ENCODE results near the gene EDA. TPM values are rescaled to one million over a fixed set of nuclear protein-coding genes. Genes with fewer than 3 reads are reported as not detected.
A peak's percentile ranks its signal among the peaks of the same experiment; 100 is the strongest.

The EDA gene
- total RNA-seq (0.76 TPM), polyA plus RNA-seq (1.5 TPM)
- long read RNA-seq, donor 1, result 0 reads
- long read RNA-seq, donor 2, full-length matches to known transcripts, result 1 of 1 reads
- long read RNA-seq, donor 2, partial matches to known transcripts, result 0 of 1 reads
- long read RNA-seq, donor 2, other reads (novel, unspliced or antisense), result 0 of 1 reads
- long read RNA-seq, donor 3, partial matches to known transcripts, result 0 of 1 reads
- long read RNA-seq, donor 3, other reads (novel, unspliced or antisense), result 0 of 1 reads
- long read RNA-seq, donor 4, partial matches to known transcripts, result 0 of 1 reads
- long read RNA-seq, donor 4, other reads (novel, unspliced or antisense), result 0 of 1 reads
- long read RNA-seq, donor 5, partial matches to known transcripts, result 0 of 1 reads
- long read RNA-seq, donor 5, other reads (novel, unspliced or antisense), result 0 of 1 reads
- long read RNA-seq, donor 6, result 0 reads
- long read RNA-seq, donor 7, result 0 reads
- long read RNA-seq, donor 8, result 0 reads
- long read RNA-seq, donor 9, full-length matches to known transcripts, result 1 of 1 reads
- long read RNA-seq, donor 9, partial matches to known transcripts, result 0 of 1 reads
- long read RNA-seq, donor 9, other reads (novel, unspliced or antisense), result 0 of 1 reads
- long read RNA-seq, donor 10, result 0 reads

- peak within 1 kb of the TSS in 1 of 2 donors; percentile 5 for H3K27ac ChIP-seq (ENCODE audit: low read depth in 1 of 2, low read length in 1 of 2)
- peak in 6 of 9 donors; percentile 2 to 39 (median 8) for DNase-seq (ENCODE audit: low read depth in 6 of 9, low spot score in 9 of 9)
- H3K4me1 ChIP-seq (ENCODE audit: control insufficient read depth in 2 of 2, insufficient read depth in 2 of 2, low read length in 2 of 2), result no peaks in the 10 kb centered on the region
- peaks cover 0 to 3% of the 10 kb centered on the region in 2 donors for H3K9me3 ChIP-seq (ENCODE audit: control insufficient read depth in 2 of 2, insufficient read depth in 1 of 2, low read length in 1 of 2)
- peaks cover 6 to 22% of the 10 kb centered on the region in 2 donors for H3K27me3 ChIP-seq (ENCODE audit: control insufficient read depth in 2 of 2, insufficient read depth in 1 of 2, low read length in 1 of 2)
- 1% methylated on average over 47 of the region's 56 CpGs for WGBS
- H3K36me3 ChIP-seq (ENCODE audit: control insufficient read depth in 2 of 2, insufficient read depth in 2 of 2, low read length in 1 of 2), result no peaks in the 10 kb centered on the region
- H3K4me3 ChIP-seq (ENCODE audit: low read length in 2 of 2), result peak within 1 kb of the TSS in 1 of 2 donors; percentile 18
Measured at GRCh38 chrX:69615779-69616456, at the start of gene EDA. Gene EDA, plus strand, starts transcription at chrX:69616113.

GRCh38 chrX:69568828-69569227 lies 47.1 kb upstream of the EDA start:
- no peak for DNase-seq (ENCODE audit: low read depth in 6 of 9, low spot score in 9 of 9)
- WGBS, result 96% methylated on average over 3 of the region's 3 CpGs
- no peaks in the 10 kb centered on the region for H3K9me3 ChIP-seq (ENCODE audit: control insufficient read depth in 2 of 2, insufficient read depth in 1 of 2, low read length in 1 of 2)

DNA sequence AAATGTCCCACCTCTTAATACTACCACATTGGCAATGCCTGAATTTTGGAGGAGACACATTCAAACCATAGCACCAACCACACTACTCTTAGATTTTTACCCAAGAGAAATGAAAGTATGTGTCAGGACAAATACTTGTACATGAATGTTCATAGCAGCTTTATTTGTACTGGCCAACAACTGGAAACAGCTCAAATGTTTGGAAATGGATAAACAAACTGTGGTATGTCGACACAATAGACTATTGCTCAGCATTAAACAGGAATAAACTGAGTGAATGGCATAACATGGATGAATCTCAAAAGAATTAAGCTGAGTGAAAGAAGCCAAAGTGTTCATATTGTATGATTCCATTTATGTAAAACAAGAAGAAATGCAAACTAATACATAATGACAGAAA lies 18.5 kb upstream of the EDA start:
- no peaks in the 10 kb centered on the region for H3K9me3 ChIP-seq (ENCODE audit: control insufficient read depth in 2 of 2, insufficient read depth in 1 of 2, low read length in 1 of 2)

More at GRCh38 chrX:69568828-69569227, 47.1 kb upstream of the EDA start:
- Histone ChIP-seq H3K36me3 (ENCODE audit: control insufficient read depth in 2 of 2, insufficient read depth in 2 of 2, low read length in 1 of 2) (no peaks in the 10 kb centered on the region), H3K27me3 (ENCODE audit: control insufficient read depth in 2 of 2, insufficient read depth in 1 of 2, low read length in 1 of 2) (no peaks in the 10 kb centered on the region), H3K4me1 (ENCODE audit: control insufficient read depth in 2 of 2, insufficient read depth in 2 of 2, low read length in 2 of 2) (no peaks in the 10 kb centered on the region), H3K4me3 (ENCODE audit: low read length in 2 of 2) (no peak overlapping the region), H3K27ac (ENCODE audit: low read depth in 1 of 2, low read length in 1 of 2) (no peak overlapping the region)

GRCh38 chrX:69600182-69600581 lies 15.7 kb upstream of the EDA start:
- WGBS, result 90% methylated on average over 3 of the region's 3 CpGs

More for the DNA sequence above, 18.5 kb upstream of the EDA start:
- 85% methylated on average over 1 of the region's 1 CpG for WGBS
- H3K27ac ChIP-seq (ENCODE audit: low read depth in 1 of 2, low read length in 1 of 2), result no peak overlapping the region
- H3K4me3 ChIP-seq (ENCODE audit: low read length in 2 of 2), result no peak overlapping the region
- no peaks in the 10 kb centered on the region for H3K36me3 ChIP-seq (ENCODE audit: control insufficient read depth in 2 of 2, insufficient read depth in 2 of 2, low read length in 1 of 2)
- no peak for DNase-seq (ENCODE audit: low read depth in 6 of 9, low spot score in 9 of 9)
- H3K4me1 ChIP-seq (ENCODE audit: control insufficient read depth in 2 of 2, insufficient read depth in 2 of 2, low read length in 2 of 2), result no peaks in the 10 kb centered on the region
- no peaks in the 10 kb centered on the region for H3K27me3 ChIP-seq (ENCODE audit: control insufficient read depth in 2 of 2, insufficient read depth in 1 of 2, low read length in 1 of 2)

GRCh38 chrX:69603566-69604194 lies 12.2 kb upstream of the EDA start:
- Histone ChIP-seq H3K27me3 (ENCODE audit: control insufficient read depth in 2 of 2, insufficient read depth in 1 of 2, low read length in 1 of 2) (no peaks in the 10 kb centered on the region), H3K4me1 (ENCODE audit: control insufficient read depth in 2 of 2, insufficient read depth in 2 of 2, low read length in 2 of 2) (no peaks in the 10 kb centered on the region), H3K9me3 (ENCODE audit: control insufficient read depth in 2 of 2, insufficient read depth in 1 of 2, low read length in 1 of 2) (no peaks in the 10 kb centered on the region), H3K27ac (ENCODE audit: low read depth in 1 of 2, low read length in 1 of 2) (no peak overlapping the region), H3K4me3 (ENCODE audit: low read length in 2 of 2) (no peak overlapping the region), H3K36me3 (ENCODE audit: control insufficient read depth in 2 of 2, insufficient read depth in 2 of 2, low read length in 1 of 2) (no peaks in the 10 kb centered on the region)
- DNase-seq (ENCODE audit: low read depth in 6 of 9, low spot score in 9 of 9), result no peak
- 94% methylated on average over 3 of the region's 3 CpGs for WGBS

More at GRCh38 chrX:69600182-69600581, 15.7 kb upstream of the EDA start:
- no peak for DNase-seq (ENCODE audit: low read depth in 6 of 9, low spot score in 9 of 9)
- no peak overlapping the region for H3K27ac ChIP-seq (ENCODE audit: low read depth in 1 of 2, low read length in 1 of 2)
- H3K4me3 ChIP-seq (ENCODE audit: low read length in 2 of 2), result no peak overlapping the region
- H3K36me3 ChIP-seq (ENCODE audit: control insufficient read depth in 2 of 2, insufficient read depth in 2 of 2, low read length in 1 of 2), result no peaks in the 10 kb centered on the region
- no peaks in the 10 kb centered on the region for H3K9me3 ChIP-seq (ENCODE audit: control insufficient read depth in 2 of 2, insufficient read depth in 1 of 2, low read length in 1 of 2)
- H3K4me1 ChIP-seq (ENCODE audit: control insufficient read depth in 2 of 2, insufficient read depth in 2 of 2, low read length in 2 of 2), result no peaks in the 10 kb centered on the region
- no peaks in the 10 kb centered on the region for H3K27me3 ChIP-seq (ENCODE audit: control insufficient read depth in 2 of 2, insufficient read depth in 1 of 2, low read length in 1 of 2)

DNA sequence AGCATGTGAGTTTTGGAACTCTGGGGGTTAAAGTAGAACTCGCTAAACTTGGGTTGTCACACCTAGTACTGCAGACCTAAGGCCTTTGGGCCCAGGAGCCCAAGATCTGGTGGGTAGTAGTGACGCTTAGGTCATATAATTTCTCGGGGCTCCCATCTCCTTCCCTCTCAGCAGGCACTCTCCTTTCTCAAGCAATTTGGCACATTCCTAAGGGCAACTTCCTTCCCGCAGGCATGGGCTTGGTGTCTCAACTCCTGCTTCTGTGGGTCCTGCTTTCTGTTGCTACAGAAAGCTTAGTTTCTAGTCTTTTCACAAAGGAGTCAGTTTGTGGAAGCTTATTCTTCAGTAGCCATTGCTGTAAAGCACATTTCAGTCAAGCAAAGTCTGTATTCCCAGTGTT lies 10.4 kb upstream of the EDA start:
- H3K36me3 ChIP-seq (ENCODE audit: control insufficient read depth in 2 of 2, insufficient read depth in 2 of 2, low read length in 1 of 2), result no peaks in the 10 kb centered on the region
- no peaks in the 10 kb centered on the region for H3K4me1 ChIP-seq (ENCODE audit: control insufficient read depth in 2 of 2, insufficient read depth in 2 of 2, low read length in 2 of 2)
- H3K4me3 ChIP-seq (ENCODE audit: low read length in 2 of 2), result no peak overlapping the region
- H3K27me3 ChIP-seq (ENCODE audit: control insufficient read depth in 2 of 2, insufficient read depth in 1 of 2, low read length in 1 of 2), result no peaks in the 10 kb centered on the region
- no peaks in the 10 kb centered on the region for H3K9me3 ChIP-seq (ENCODE audit: control insufficient read depth in 2 of 2, insufficient read depth in 1 of 2, low read length in 1 of 2)
- no peak overlapping the region for H3K27ac ChIP-seq (ENCODE audit: low read depth in 1 of 2, low read length in 1 of 2)
- 91% methylated on average over 4 of the region's 4 CpGs for WGBS
- DNase-seq (ENCODE audit: low read depth in 6 of 9, low spot score in 9 of 9), result no peak

DNA sequence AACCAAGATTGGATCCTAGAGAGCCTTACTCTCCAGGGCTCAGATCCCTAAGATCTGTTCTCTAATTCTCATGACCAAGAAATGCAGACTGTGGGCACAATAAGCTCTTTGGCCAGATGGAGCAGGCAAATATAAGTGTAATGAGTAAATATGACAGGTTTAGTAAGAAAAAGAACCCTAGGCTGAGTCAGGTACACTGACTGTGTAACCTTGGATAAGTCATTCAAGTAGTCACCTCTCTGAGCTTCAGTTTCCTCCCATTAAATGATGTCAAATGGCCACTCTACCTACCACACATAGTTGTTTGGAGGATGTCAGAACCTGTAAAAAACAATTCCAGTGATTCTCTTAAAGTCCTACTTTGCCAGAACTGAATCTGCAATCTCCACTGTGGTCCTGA lies 8.3 kb upstream of the EDA start:
- Histone ChIP-seq H3K27me3 (ENCODE audit: control insufficient read depth in 2 of 2, insufficient read depth in 1 of 2, low read length in 1 of 2) (no peaks in the 10 kb centered on the region), H3K9me3 (ENCODE audit: control insufficient read depth in 2 of 2, insufficient read depth in 1 of 2, low read length in 1 of 2) (no peaks in the 10 kb centered on the region), H3K4me1 (ENCODE audit: control insufficient read depth in 2 of 2, insufficient read depth in 2 of 2, low read length in 2 of 2) (no peaks in the 10 kb centered on the region), H3K27ac (ENCODE audit: low read depth in 1 of 2, low read length in 1 of 2) (no peak overlapping the region), H3K36me3 (ENCODE audit: control insufficient read depth in 2 of 2, insufficient read depth in 2 of 2, low read length in 1 of 2) (no peaks in the 10 kb centered on the region), H3K4me3 (ENCODE audit: low read length in 2 of 2) (no peak overlapping the region)
- DNase-seq (ENCODE audit: low read depth in 6 of 9, low spot score in 9 of 9), result no peak

DNA sequence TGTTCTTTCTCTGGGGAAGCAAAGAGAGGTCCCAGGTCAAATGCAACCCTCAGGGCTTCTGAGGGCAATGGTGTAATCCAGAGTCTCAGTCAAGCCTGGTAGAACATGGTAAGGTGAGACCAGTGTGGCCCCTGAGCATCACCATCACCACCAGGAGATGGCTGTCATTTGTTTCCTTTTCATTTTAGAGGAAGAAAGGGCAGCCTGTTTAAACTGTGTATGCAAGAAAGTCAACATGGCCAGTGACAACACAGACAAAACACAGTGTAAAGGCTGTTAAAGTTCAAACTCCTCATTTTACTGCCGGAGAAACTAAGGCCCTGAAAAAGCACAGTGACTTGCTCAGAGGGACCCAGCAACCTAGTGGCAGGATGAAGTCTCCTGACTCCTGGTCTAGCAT lies 2.0 kb upstream of the EDA start:
- peaks cover 0 to 3% of the 10 kb centered on the region in 2 donors for H3K9me3 ChIP-seq (ENCODE audit: control insufficient read depth in 2 of 2, insufficient read depth in 1 of 2, low read length in 1 of 2)
- peaks cover 6 to 22% of the 10 kb centered on the region in 2 donors for H3K27me3 ChIP-seq (ENCODE audit: control insufficient read depth in 2 of 2, insufficient read depth in 1 of 2, low read length in 1 of 2)
- H3K4me3 ChIP-seq (ENCODE audit: low read length in 2 of 2), result no peak overlapping the region
- H3K27ac ChIP-seq (ENCODE audit: low read depth in 1 of 2, low read length in 1 of 2), result no peak overlapping the region
- DNase-seq (ENCODE audit: low read depth in 6 of 9, low spot score in 9 of 9), result no peak
- no peaks in the 10 kb centered on the region for H3K4me1 ChIP-seq (ENCODE audit: control insufficient read depth in 2 of 2, insufficient read depth in 2 of 2, low read length in 2 of 2)
- H3K36me3 ChIP-seq (ENCODE audit: control insufficient read depth in 2 of 2, insufficient read depth in 2 of 2, low read length in 1 of 2), result no peaks in the 10 kb centered on the region
- WGBS, result 98% methylated on average over 1 of the region's 1 CpG
